ENCODE results near the gene NUFIP1. TPM values are rescaled to one million over a fixed set of nuclear protein-coding genes. Genes with fewer than 3 reads are reported as not detected.

Gene NUFIP1
- total RNA-seq, 4 donors from 2014 or later = 2.5 to 4.7 (median 3.0) TPM

- Histone ChIP-seq H3K9me3 (no peaks in the 10 kb centered on the region), H3K36me3 (no peaks in the 10 kb centered on the region), H3K4me3 (peak overlapping the region; percentile 52 to 54), H3K4me1 (peaks cover 11 to 57% (median 13%) of the 10 kb centered on the region in 3 donors), H3K27me3 (no peaks in the 10 kb centered on the region), H3K27ac (peak overlapping the region; percentile 90 to 99 (median 98))
- no peak for TF ChIP-seq EP300 (IDR thresholded peaks at IDR 0.05)
- TF ChIP-seq CTCF (IDR thresholded peaks at IDR 0.05) = peak; percentile 66 to 93 (median 90)
- peak; percentile 93 for TF ChIP-seq POLR2AphosphoS5 (IDR thresholded peaks at IDR 0.05)
- TF ChIP-seq POLR2A (IDR thresholded peaks at IDR 0.05) = peak; percentile 43 to 62
- peak; percentile 87 for ATAC-seq
- 19 to 24% methylated on average over 6 to 21 of the region's 26 CpGs for WGBS, 2 donors (ENCODE audit: low coverage in 1 of 2)
Observed at GRCh38 chr13:44918326-44919103, 70.8 kb downstream of the NUFIP1 start.

GRCh38 chr13:44917589-44918325, 71.5 kb downstream of the NUFIP1 start:
- WGBS, 2 donors (ENCODE audit: low coverage in 1 of 2) = 0% methylated on average over 17 to 37 of the region's 41 CpGs

GRCh38 chr13:44912278-44913016, 76.8 kb downstream of the NUFIP1 start:
- H3K36me3 ChIP-seq = no peaks in the 10 kb centered on the region

More at GRCh38 chr13:44917589-44918325, 71.5 kb downstream of the NUFIP1 start:
- TF ChIP-seq EP300 (IDR thresholded peaks at IDR 0.05) (no peak), CTCF (IDR thresholded peaks at IDR 0.05) (peak; percentile 39 to 84 (median 62)), POLR2AphosphoS5 (IDR thresholded peaks at IDR 0.05) (peak; percentile 7), POLR2A (IDR thresholded peaks at IDR 0.05) (peak in 1 of 2 donors; percentile 46)
- Histone ChIP-seq H3K36me3 (no peaks in the 10 kb centered on the region), H3K4me1 (peaks cover 11 to 50% (median 13%) of the 10 kb centered on the region in 3 donors), H3K9me3 (no peaks in the 10 kb centered on the region), H3K27me3 (no peaks in the 10 kb centered on the region), H3K4me3 (peak overlapping the region; percentile 52 to 54), H3K27ac (peak overlapping the region; percentile 90 to 99 (median 98))
- ATAC-seq = peak; percentile 81

GRCh38 chr13:44908712-44909111, 80.6 kb downstream of the NUFIP1 start:
- 65 to 77% methylated on average over 5 of the region's 5 CpGs for WGBS, 2 donors (ENCODE audit: low coverage in 1 of 2)

More at GRCh38 chr13:44912278-44913016, 76.8 kb downstream of the NUFIP1 start:
- TF ChIP-seq POLR2AphosphoS5 (IDR thresholded peaks at IDR 0.05) (no peak), POLR2A (IDR thresholded peaks at IDR 0.05) (no peak), EP300 (IDR thresholded peaks at IDR 0.05) (no peak), CTCF (IDR thresholded peaks at IDR 0.05) (no peak)
- ATAC-seq = no peak
- Histone ChIP-seq H3K4me1 (peaks cover 0 to 19% (median 0%) of the 10 kb centered on the region in 3 donors), H3K27ac (no peak overlapping the region), H3K27me3 (no peaks in the 10 kb centered on the region), H3K4me3 (no peak overlapping the region), H3K9me3 (peaks cover 0 to 7% (median 0%) of the 10 kb centered on the region in 3 donors)
- WGBS, 2 donors (ENCODE audit: low coverage in 1 of 2) = no CpG with 5 or more reads among the region's 3 CpGs

More at GRCh38 chr13:44908712-44909111, 80.6 kb downstream of the NUFIP1 start:
- Histone ChIP-seq H3K4me1 (peaks cover 18 to 53% (median 31%) of the 10 kb centered on the region in 3 donors), H3K4me3 (no peak overlapping the region), H3K9me3 (peaks cover 0 to 7% (median 0%) of the 10 kb centered on the region in 3 donors), H3K27ac (peak overlapping the region in 2 of 4 donors; percentile 89 to 90), H3K27me3 (no peaks in the 10 kb centered on the region), H3K36me3 (no peaks in the 10 kb centered on the region)
- TF ChIP-seq POLR2AphosphoS5 (IDR thresholded peaks at IDR 0.05) = no peak
- TF ChIP-seq CTCF (IDR thresholded peaks at IDR 0.05) = no peak
- no peak for TF ChIP-seq POLR2A (IDR thresholded peaks at IDR 0.05)
- no peak for TF ChIP-seq EP300 (IDR thresholded peaks at IDR 0.05)
- no peak for ATAC-seq
